K562 (cell line): ENCODE measurements around the gene PTK7.

Experiments
- CTCF ChIP-seq, 3 experiments: IDR thresholded peaks in 2 of 3; conservative IDR thresholded peaks in 1 of 3; 2 replicates each; pipeline ENCODE4 v1.5.1; 2011 to 2012; ENCODE audit warnings: low read length in 3 of 3, mild to moderate bottlenecking in 3 of 3, control low read depth in 2 of 3, improper control_type of control experiment in 1 of 3, inconsistent platforms in 1 of 3, low read depth in 1 of 3, mixed read lengths in 1 of 3, moderate library complexity in 1 of 3; ENCODE audit not compliant: insufficient read depth in 2 of 3
- FOXK2 ChIP-seq, 2 experiments: fragments of 450-650 bp; IDR thresholded peaks in 1 of 2; conservative IDR thresholded peaks in 1 of 2; 2 replicates each; pipeline ENCODE4 v1.6.1; 2016; ENCODE audit warnings: low read depth in 2 of 2, mild to moderate bottlenecking in 1 of 2

DNA sequence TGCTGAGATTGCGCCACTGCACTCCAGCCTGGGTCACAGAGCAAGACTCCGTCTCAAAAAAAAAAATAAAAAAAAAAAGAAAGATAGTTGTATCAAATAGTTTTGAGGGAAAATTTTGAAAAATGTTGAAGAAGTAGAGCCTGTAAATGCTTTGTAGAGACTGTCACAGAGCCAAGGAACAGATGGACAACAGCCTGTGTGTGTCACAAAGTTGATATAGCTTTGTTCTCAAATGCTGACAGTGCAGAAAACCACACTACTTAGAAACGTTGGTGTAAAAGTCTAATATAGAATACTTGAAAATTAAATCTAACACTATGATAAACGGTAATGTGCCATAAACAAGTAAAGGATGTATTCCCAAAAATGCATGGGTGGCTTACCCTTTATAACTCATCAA is 25.4 kb downstream of the PTK7 start:
- TF ChIP-seq FOXK2 (conservative IDR thresholded peaks at IDR 0.05 in 1 of 2, IDR thresholded peaks at IDR 0.05 in 1 of 2; ENCODE audit: low read depth in 2 of 2), result no peak
- no peak for TF ChIP-seq CTCF (IDR thresholded peaks at IDR 0.05 in 2 of 3, conservative IDR thresholded peaks at IDR 0.05 in 1 of 3; ENCODE audit: insufficient read depth in 2 of 3, low read depth in 1 of 3, low read length in 3 of 3)
